ENCODE data around the gene INHBC.
A peak's percentile ranks its signal among the peaks of the same experiment; 100 is the strongest.
"Not testable (repeated sequence)": the region's sequence is repeated elsewhere in the genome, so short reads cannot be mapped to it uniquely, and the experiment has no call there.

The INHBC gene

GRCh38 chr12:57487055-57487596 is 52.5 kb downstream of the INHBC start:
- no peak for DNase-seq (ENCODE audit: low read depth in 2 of 2)

- DNase-seq (ENCODE audit: low read depth in 2 of 2), result peak; percentile 88 to 89
Measured at GRCh38 chr12:57487597-57488401, 53.2 kb downstream of the INHBC start, which contains the start of gene MARS1. Gene MARS1 (plus strand): TSS chr12:57488068. CDS start chr12:57488091, 23 bp downstream.

GRCh38 chr12:57488402-57489156 is 54.0 kb downstream of the INHBC start:
- no peak for DNase-seq (ENCODE audit: low read depth in 2 of 2)

- DNase-seq (ENCODE audit: low read depth in 2 of 2), result no peak
Measured at GRCh38 chr12:57489157-57489641, 54.6 kb downstream of the INHBC start.

GRCh38 chr12:57490126-57490525 is 55.5 kb downstream of the INHBC start:
- DNase-seq (ENCODE audit: low read depth in 2 of 2), result no peak

- no peak for DNase-seq (ENCODE audit: low read depth in 2 of 2)
Measured at GRCh38 chr12:57491393-57492280, 57.1 kb downstream of the INHBC start.

GRCh38 chr12:57495051-57495701 is 60.6 kb downstream of the INHBC start:
- DNase-seq (ENCODE audit: low read depth in 2 of 2), result not testable (repeated sequence)

- no peak for DNase-seq (ENCODE audit: low read depth in 2 of 2)
Measured at GRCh38 chr12:57496822-57497221, 62.2 kb downstream of the INHBC start.

GRCh38 chr12:57497223-57498131 is 62.9 kb downstream of the INHBC start:
- no peak for DNase-seq (ENCODE audit: low read depth in 2 of 2)

- no peak for DNase-seq (ENCODE audit: low read depth in 2 of 2)
Measured at GRCh38 chr12:57498132-57498502, 63.5 kb downstream of the INHBC start.

- DNase-seq (ENCODE audit: low read depth in 2 of 2), result no peak
Measured at GRCh38 chr12:57498571-57498970, 64.0 kb downstream of the INHBC start.

GRCh38 chr12:57500213-57500612 is 65.6 kb downstream of the INHBC start:
- no peak for DNase-seq (ENCODE audit: low read depth in 2 of 2)
